NCI-H146 treated with DMSO at 0.1 percent for 48 hours (cell line): ENCODE measurements around the gene NDUFAF4.
A peak's percentile ranks its signal among the peaks of the same experiment; 100 is the strongest.

Experiments
- DNase-seq: peaks from one replicate; lab custom pipeline; 2025; ENCODE audit not compliant: unreplicated experiment; lab: John Stamatoyannopoulos, UW

Gene NDUFAF4

DNA sequence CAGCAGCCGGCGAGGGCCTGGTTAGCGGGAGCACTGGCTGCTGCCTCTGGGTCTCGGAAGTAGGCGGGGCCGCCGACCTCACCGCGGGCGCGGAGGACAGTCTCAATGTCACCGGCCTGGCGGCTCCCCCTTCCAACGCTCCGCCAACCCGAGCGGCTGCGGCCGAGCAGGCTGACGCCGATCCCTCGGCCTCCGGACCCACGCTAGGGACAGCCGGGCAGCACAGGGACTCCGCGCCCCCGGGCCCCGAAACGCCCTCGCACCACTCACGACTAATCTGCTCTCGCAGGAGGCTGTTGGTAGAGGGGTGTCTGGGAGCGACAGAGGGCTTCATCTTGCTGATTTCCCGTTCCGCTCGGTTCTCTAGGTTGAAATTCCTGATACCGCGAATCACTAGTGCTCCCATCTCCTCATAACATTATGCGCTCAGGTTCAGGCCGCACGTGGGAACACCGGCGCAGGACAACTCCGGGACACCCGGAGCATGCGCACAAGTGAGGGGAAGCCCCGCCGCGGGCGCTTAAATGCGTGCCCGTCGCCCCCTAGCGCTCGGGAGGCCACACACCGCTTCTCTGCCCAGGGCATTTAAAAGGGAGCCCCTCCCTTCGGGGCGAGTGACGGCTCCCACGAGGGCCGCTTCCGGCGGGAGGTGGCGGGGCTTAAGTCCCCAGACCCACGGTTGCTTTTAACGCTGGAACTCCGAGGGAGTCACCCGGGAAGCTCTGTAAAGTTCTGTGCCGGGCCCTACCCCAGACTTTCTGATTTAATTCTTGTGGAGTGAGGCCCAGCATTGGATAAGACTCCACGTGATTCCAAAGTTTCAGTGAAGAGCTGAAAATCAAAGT lies at the start of gene NDUFAF4:
Gene NDUFAF4, minus strand, starts transcription at position 496 of the 845 bp plus-strand sequence. Its CDS starts 90 bp downstream, at position 406.
- peak; percentile 90 for DNase-seq

DNA sequence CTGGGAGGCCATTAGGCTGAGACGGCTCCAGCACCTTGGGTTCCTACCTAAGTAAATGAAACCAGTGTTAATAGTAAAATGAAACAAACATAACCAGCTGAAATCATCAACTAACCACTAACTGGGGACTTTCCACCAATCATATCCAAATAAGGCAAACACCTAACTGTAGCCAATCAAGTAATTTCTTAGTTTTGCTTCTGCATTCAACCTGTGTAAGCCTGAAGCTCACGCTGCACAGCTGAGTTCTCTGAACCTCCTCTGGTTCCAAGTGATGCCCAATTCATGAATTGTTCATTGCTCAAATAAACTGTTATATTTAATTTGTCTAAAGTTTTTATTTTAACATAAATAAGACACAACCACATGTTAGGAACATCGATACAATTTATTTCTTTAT lies 49.4 kb upstream of the NDUFAF4 start:
- DNase-seq, result no peak

DNA sequence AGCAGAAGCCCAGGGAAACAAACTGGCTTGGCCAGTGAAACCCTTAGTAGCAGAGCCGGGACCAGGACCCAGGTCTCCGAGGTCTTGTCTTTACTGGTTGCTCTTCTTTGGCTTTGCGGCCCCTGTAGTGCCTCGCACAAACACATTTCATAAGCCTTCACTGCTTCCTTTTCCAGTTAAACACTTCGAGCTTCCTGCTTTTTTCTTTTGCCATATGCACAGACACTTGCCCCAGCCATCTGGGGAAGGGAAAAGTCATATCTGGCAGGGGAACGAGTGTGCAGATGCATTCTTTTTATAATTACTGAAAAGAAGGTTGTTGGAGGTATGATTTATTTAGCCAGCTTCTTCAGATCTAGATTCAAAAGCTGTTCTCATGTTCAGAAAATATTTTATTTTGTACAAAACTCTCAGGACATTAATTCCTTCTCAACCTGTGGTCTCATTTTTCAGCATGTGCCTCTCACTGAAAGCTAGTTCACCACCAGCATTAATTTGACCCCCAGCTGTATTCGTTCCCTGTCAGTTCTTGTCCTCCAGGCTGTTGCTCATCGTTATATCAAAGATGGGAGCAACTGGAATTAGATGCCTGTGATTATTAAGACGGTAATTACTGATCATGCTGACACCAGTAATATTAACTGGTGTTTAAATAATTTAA lies 46.0 kb upstream of the NDUFAF4 start:
- DNase-seq, result no peak

DNA sequence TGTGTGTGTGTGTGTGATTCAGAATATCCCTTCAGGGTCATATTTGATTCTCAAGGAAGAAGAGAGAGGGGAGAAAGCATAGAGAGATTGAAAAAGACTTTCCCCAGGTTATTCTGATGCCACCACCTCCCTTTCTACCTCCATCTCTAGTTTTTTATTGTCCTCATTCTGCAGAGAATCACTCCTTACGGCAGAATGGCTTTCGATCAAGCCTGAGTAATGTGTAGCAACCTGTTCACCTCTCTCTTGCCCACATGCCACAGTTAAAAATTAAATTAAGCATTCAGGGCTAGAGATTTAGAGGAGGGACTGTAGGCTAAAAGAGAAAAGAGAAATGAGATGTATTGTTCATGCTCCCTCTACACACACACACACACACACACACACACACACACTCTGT lies 45.0 kb upstream of the NDUFAF4 start:
- no peak for DNase-seq

DNA sequence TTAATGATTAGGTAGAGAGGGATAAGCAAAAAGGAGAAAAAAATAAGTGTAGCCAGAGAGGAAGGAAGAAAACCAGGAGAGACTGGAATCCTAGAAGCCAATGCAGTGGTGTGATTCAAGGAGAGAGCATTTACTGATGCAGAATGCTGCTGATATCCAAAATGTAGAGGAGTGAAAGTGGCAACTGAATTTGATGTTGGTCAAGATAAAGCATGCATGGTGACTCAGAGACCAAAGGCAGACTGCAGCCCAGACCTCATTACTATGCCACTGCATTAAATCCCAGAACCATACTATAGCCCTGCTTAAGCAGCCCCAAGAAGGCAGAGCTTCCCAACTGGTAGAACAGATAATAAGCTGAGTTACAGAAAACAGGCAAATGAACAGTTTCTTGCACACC lies 42.6 kb upstream of the NDUFAF4 start:
- DNase-seq, result no peak

DNA sequence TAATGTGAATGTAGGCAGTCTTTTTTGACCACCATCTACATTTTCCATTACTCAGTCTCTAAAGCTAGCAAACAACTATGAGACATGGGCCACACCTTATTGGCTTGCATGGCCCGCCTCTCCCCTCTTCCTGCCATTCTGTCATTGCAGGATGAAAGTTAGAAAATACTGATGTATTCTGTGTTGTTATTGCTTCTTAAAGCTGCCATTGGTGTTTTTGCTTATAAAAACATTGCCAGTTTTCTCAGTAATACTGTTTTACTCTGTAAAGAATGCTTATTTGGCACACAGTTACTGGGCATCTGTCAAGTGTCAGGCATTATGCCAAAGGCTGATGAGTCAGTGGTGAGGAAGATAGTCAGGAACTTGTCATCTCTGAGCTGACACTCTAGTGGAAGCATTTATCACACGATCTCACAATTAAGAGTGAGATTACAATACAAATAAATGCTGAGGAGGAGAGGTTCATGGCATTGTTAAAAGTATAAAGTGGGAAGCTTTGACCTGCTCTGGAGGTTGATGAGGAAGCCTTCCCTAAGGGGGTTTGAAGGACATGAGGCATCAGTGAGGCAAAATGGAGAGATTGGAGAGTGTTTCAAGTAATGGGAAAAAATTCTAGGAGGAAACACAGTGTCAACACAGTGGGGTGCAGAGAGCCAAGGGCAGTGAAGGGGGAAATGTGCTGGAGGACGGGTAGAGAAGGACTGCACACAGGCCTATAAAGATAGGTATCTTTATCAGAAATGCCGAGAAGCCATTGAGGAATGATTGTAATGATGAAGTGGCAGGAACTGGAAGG lies 41.5 kb upstream of the NDUFAF4 start:
- DNase-seq, result no peak

DNA sequence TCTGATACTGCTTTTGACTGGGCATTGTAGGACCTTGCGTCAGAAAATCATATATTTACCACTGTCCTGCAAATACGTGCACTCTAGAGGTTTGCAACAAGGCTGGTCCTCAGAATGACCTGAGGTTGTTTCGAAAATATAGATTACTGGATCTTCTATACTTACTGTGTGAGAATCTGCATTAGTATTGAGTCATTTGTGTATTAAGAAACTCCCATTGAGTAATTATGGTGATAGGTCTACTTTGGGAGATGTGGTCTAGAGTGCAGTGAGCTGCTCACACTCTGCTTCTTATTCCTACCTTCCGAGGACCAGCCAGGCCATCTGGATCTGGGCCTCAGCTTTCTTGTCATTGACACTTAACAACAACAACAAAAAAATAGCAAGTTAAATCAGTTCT lies 36.4 kb upstream of the NDUFAF4 start:
- DNase-seq, result no peak

DNA sequence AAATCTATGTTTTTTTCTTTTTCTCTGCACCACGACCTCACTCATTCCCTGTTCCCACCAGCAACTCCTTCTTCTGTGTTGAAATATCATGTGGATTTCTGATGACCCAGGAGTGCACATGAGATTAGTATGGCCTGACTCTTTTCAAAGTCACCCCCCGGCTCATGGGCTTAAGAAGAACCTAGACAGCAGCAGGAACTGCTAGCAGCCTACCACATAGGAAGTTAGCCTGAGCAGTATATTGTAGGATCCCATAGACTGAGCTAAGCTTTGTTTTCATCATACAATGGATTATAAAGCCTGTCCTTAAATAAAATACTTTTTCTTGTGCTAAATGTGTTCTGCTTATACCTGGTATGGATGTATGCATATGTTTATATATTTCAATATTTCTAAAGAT lies 33.5 kb upstream of the NDUFAF4 start:
- no peak for DNase-seq

DNA sequence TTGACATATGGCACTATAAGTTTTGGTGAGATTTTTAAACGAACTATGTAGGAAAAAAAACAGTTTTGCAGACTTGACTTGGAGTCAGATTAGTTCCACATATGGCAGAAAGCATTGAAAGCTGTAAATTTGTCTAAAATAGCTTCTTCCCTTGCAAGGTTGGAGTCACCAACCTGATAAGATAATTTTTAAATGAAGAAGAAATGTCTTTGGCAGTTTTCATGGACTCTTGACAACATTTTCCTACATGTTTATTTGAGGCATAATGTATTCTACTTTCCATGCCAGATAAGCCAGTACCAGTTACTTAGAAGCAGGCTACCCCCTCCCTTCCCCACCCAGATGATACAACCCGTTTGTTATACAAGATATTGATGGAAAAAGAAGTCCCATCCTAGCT lies 32.0 kb upstream of the NDUFAF4 start:
- DNase-seq, result no peak

DNA sequence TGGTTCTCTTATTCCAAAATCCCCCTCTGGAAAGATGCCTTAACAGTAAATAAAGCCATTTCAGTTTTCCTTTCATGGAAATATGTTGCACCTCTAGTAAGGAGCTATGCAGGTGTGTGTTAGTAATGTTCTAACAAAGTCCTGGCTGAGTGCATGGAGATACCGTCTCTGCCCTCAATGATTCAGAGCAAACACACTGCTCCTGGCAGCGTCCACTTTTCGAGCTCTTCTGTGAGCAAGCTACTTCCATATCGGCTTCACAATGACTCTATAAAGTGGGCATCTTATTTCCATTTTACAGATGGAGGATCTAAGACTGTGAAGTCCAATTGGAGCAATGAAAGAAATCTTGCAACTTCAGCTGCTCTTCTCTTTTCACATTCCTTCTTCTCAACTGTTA lies 30.0 kb upstream of the NDUFAF4 start:
- DNase-seq, result no peak

DNA sequence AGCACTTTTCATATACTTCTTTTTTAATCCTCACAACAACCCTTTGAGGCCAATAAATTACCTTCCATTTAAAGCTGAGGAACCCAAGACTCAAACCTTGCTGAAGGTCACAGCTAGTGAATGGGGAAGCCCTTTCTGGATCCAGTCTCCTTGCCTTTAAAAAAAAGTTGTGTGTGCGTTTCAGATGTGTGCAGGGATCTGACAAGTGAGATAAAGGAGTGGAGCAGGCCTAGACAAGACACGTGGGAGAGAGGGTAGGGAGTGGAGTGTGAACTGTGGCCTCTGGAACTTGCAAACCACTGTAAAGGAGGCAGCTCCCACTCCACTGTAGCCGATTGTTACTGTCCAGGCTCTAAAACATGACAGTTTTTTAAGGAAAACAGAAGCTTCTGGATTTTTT lies 28.7 kb upstream of the NDUFAF4 start:
- DNase-seq, result no peak

DNA sequence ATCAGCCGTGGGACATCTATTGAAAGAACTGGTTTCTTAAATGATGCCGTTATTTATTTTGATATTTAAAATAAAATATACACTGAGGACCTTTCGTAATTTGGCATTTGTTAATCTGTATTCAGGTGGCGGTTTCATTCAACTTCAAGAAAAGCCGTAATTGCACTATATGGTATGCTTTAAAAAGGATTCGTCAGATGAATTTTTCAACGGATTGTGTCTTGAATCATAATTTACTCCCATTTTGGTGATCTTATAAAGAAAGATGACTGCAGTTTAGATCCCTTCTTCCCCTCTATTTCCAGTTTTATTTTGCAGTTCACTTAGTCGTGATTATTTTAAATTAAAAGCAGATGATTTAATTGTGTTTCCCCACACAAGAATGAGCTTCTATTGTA lies 27.6 kb upstream of the NDUFAF4 start:
- DNase-seq, result no peak

DNA sequence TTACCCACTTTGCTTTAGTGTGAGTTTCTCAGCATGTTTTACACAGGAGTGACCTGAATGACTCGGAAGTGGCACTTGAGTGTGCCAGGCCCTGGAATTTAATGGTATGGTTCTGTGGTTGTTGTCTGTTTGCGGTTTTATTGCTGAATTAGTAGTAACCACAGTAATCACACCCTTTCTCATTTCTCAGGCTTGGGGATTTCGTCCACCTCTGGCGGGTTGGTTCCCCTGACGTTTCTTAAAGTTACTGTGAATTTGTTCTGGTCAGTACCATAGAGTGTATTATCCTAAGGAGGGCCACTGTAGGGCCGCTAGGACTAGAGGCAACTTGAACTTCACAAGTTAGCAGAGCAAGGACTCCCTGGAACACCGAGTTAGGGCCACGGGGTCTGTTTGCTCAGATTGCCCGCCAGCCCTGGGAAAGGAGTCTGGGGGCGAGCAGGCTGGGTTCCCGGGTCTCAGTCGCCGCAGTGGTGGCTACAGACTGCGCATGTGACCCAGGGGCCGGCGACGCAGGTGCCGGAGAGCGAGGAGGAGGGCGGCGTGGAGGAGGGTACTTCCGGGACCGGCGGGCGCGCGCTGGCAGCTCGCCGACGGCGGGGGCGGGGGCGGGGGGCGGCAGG lies 26.3 kb upstream of the NDUFAF4 start:
- DNase-seq, result peak; percentile 91

DNA sequence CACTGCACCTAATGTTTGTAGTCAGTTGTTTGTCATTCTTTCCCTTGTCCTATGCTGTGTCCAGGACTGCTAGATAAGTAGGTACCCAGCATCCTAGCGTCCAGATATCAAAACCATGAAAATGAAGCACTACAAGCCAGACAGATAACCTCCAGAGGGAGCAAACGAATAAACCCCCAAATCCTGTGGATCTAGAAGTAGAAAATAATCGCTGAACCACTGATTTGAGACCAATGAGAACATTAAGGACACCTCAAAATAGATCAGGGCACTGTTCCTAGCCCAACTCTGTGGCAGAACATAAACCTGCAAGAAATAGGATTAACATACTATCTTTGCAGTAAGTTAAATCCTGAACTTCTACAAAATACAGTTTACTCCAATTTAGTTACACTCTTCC lies 25.7 kb upstream of the NDUFAF4 start:
- DNase-seq, result no peak

DNA sequence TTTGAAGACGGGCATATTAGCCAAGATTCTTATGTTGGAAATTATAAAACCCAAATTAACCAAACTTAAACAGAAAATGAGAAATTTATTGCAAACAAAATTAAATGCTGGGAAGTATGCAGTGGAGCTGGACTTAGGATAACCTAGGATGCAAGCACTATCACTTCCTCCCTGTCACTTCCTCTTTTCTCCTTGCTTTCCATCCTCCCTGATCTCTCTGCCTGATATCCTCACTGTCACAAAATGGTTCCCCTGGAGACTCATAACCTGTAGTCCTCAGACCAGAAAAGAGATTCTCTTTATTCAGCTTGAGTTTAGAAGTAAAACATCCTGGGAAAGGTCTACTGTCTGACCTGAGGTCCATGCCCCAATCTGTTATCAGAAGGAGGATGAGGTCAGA lies 19.4 kb upstream of the NDUFAF4 start:
- no peak for DNase-seq

DNA sequence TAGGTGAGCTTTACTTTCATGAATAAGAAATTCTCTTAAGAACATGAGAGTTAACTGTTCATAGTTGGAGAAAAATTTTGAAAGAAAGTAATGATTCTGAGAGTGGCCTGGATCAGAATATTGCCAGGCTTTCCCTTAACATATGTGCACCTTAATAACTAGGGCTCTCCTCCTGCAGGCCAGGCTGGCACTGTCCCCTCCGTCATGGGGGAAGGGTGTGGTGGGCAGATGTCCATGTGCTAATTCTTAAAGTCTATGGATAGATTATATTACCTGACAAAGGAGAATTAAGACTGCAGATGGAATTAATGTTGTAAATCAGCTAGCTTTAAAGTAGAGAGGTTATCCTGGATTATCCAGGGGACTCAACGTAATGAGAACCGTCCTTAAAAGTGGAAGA lies 15.9 kb upstream of the NDUFAF4 start:
- no peak for DNase-seq

DNA sequence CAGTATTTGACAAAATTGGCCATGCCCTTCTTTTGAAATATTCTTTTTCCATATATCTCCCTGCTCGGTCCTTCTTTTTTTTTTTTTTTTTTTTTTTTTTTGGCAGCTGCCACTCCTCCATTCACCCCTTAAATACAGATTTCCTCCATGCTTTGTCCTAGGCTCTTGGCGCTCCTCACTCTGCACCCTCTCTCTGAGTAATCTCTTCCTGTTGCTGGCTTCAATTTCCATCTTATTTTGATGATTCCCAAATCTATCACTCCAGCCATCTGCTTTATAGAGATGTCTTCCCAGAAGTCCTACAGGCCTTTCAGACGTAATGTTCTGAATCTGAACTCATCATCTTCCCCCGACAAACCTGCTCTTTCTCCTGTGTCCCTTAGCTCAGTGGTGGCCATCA lies 14.1 kb upstream of the NDUFAF4 start:
- no peak for DNase-seq

DNA sequence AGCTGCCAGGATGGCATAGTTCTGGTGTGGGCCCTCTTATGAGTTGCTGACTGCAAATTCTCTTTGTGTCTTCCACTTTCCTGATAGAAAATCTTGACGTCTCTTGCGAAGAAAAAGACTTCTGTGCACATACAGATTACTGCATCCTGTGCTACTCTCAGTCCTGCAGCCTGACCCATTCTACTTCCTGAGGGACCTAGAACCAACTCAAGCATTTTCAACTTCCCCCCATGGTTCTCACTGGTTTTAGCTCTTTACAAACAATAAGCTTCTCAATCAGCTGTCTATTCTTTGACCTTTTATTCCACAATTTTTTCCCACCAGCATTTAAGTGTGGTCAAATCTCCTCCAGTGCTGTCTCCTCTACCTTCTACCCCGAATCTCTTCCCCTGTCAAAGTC lies 13.5 kb upstream of the NDUFAF4 start:
- DNase-seq, result no peak

DNA sequence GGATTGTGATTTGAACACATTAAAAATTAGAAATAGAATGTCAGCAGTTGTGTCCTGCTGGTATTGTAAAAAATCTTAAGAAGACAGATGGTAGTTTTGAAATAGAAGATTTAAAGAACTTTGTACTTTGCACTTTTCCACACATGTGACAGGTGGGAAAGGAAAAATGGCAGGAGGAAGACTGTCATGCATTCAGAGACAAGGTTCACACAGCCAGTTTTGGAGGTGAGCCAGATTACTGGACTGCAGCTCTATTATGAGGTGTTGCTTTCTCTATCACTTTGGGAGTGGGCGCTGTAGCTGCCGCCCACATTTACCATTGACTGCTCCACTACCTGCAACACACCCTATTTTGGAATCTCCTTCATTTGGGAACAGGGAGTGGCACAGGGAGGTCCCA lies 12.1 kb upstream of the NDUFAF4 start:
- no peak for DNase-seq

DNA sequence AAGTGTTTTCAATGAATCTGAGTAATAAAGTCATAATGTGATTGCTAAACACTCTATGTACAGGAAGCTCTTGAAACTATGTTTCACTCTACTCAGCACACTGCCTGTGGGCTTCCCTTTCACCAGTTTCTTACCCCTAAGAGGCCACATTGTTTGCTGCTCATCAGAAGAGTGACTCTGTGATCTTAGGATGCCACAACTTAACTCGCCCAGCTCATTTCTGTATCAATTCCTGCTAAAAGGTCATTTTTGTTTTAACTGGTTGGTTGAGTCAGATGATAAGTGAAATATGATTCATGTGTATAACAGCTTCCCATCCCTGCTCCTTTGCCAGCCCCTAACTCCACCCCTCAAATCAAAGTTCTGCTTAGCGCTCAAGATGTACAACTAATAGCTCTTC lies 9.8 kb upstream of the NDUFAF4 start:
- DNase-seq, result no peak

DNA sequence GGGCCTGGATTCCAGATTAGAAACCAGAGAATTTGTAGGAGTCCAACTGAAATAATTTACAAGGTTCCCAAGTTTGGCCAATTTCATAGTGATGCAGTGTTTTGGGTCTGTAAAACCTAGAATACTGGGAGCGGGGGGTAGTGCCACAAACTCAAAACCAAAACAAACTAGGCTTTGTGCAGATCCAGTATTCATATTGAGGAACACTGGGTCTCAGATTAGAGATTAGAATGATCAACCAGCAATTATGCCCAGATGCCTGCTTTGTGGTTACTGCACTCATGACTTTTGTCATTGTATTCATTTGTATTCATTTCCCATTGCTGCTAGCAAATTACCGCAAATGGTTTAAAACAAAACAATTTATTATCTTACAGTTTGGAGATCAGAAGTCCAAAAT lies 3.2 kb upstream of the NDUFAF4 start:
- DNase-seq, result no peak
